ENCODE data around the gene DLG5.

The DLG5 gene

DNA sequence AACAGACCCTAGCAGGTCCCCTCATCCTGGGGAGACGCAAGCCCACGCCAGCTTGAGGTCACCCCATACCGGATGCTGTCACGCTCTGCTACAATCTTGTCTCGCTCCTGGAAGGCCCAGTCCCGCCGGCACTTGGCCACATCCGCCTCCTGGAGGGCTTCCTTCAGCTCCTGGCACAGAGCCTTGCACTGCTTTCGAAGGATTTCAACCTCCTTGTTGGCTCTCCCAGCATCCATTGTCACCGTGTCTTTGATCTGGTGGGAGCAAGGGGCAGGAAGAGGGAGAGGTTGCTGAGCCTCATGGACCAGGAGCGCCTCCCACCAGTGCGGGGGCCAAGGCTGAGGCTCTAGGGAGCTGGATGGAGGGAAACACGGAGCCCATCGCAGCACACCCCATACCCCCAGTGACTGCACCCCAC is 90.9 kb downstream of the DLG5 start:
- DNase-seq (ENCODE audit: low spot score), result no peak
- POLR2A ChIA-PET (ENCODE audit: low non-redundant PET), result no interaction called here
- H3K27ac ChIP-seq, result peak overlapping the region; percentile 29; the same call in 1 of the 2 replicates
- CTCF ChIA-PET, result interaction anchor here (0.6 to 1.0 kb wide), 2 partner anchors 90 to 194 kb away, joined by 3 read pairs; no protein-coding TSS in a partner anchor
- TF ChIP-seq, protein P1, sequence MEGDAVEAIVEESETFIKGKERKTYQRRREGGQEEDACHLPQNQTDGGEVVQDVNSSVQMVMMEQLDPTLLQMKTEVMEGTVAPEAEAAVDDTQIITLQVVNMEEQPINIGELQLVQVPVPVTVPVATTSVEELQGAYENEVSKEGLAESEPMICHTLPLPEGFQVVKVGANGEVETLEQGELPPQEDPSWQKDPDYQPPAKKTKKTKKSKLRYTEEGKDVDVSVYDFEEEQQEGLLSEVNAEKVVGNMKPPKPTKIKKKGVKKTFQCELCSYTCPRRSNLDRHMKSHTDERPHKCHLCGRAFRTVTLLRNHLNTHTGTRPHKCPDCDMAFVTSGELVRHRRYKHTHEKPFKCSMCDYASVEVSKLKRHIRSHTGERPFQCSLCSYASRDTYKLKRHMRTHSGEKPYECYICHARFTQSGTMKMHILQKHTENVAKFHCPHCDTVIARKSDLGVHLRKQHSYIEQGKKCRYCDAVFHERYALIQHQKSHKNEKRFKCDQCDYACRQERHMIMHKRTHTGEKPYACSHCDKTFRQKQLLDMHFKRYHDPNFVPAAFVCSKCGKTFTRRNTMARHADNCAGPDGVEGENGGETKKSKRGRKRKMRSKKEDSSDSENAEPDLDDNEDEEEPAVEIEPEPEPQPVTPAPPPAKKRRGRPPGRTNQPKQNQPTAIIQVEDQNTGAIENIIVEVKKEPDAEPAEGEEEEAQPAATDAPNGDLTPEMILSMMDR (conservative IDR thresholded peaks at IDR 0.05; ENCODE audit: low read depth), result no peak

DNA sequence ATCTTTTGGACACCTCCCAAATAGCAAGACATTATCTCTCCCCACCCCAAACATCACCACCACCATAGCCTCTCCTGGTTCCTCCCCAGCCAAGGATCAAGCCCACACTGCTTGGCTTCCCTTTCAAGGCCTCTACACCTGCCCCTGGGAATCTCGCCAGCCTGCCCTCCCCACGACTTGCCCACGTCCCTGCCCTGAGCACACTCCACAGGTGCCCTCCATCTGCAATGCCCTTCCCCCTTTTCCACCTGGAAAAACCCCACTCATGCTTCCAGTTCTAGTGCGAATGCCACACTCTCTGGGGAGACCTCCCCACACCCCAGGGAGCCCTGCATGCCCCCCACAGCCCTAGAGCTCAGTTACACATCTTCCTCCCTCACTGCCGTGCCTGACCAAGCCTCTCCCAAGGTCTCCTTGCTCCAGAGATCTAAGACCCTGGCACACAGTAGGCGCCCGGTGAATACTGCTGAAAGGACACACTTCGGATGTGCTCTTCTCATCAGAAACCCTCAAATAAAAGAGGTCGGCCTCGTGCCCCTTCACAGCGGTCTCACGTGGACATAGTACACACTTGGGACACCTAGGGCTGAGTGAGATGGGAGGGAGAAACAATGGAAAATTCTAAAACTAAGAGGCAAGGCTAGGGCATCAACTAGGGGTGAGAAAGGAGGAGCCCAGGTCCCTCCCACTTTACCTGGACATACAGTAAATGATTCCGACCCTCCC is 91.4 kb downstream of the DLG5 start:
- no peak for DNase-seq (ENCODE audit: low spot score)
- TF ChIP-seq, protein P1 (conservative IDR thresholded peaks at IDR 0.05; ENCODE audit: low read depth), result no peak
- peak overlapping the region; percentile 29; the same call in 1 of the 2 replicates for H3K27ac ChIP-seq
- CTCF ChIA-PET, result no interaction called here
- POLR2A ChIA-PET (ENCODE audit: low non-redundant PET), result no interaction called here

DNA sequence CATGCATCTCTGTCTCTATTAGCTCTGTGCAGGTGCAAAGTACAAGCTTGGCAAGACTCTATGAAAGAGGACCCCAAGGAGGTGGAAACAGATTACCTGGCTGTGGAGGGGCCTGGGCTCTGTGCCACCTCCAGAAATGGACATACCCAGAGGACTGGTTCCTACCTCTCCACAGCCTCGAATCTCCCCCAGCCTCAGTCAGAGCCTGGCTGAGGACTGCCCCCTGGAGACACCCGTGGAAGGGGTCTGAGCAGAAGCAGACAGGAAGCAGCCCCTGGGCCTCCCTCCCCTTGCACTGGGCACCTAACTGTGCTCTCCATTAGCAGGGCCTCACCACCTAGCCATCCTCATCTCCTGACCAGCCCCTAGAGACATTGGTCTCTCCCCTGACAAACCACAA is 92.0 kb downstream of the DLG5 start:
- TF ChIP-seq, protein P1 (conservative IDR thresholded peaks at IDR 0.05; ENCODE audit: low read depth), result no peak
- H3K27ac ChIP-seq, result peak overlapping the region; percentile 29; the same call in 1 of the 2 replicates
- CTCF ChIA-PET, result interaction anchor here (0.6 kb wide), 1 partner anchor 62 kb away, joined by 4 read pairs; no protein-coding TSS in a partner anchor
- no peak for DNase-seq (ENCODE audit: low spot score)
- POLR2A ChIA-PET (ENCODE audit: low non-redundant PET), result no interaction called here

DNA sequence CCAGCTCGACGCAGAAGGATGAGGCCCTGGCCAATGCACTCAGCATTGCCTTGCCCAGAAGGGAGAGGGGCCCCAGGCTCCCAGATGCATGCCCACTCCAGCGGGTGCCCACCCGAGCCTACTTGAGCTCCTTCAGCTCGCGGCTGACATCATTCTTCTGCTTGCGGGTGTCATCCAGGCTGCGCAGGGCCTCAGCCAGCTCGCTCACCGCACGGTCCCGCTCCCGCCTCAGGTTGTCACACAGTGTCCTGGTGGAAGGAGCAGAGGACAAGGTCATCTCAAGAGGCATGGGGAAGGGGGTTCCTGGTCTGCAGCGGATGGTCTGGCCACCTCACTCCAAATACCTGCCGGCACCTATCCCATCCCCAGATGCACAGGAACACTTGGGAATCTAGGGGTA is 92.8 kb downstream of the DLG5 start:
- POLR2A ChIA-PET (ENCODE audit: low non-redundant PET), result no interaction called here
- TF ChIP-seq, protein P1 (conservative IDR thresholded peaks at IDR 0.05; ENCODE audit: low read depth), result no peak
- H3K27ac ChIP-seq, result peak overlapping the region; percentile 29; the same call in 1 of the 2 replicates
- no peak for DNase-seq (ENCODE audit: low spot score)
- CTCF ChIA-PET, result interaction anchor here (0.6 to 0.7 kb wide), 2 partner anchors 63 to 138 kb away, joined by 3 to 4 read pairs; no protein-coding TSS in a partner anchor

DNA sequence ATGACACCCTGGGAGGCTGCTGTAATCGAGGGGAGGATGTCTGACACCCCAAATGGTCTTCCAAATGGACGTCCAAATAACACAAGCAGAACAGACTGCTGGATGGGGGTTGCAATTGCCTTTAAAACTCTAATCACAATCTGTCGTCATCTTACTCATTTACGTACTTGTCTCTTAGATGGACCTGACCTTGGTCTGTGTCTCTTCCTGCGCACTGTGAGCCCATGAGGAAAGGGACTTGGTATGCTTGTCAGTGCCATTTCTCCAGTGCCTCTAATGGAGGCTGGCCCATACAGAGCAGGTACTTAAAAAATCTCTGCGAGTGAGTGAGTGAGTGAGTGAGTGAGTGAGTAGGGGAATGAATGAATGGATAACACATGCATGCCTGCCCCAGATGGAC is 93.3 kb downstream of the DLG5 start:
- CTCF ChIA-PET, result interaction anchor here (0.7 to 1.3 kb wide), 2 partner anchors 14 to 377 kb away, joined by 4 to 10 read pairs; no protein-coding TSS in a partner anchor
- TF ChIP-seq, protein P1 (conservative IDR thresholded peaks at IDR 0.05; ENCODE audit: low read depth), result no peak
- POLR2A ChIA-PET (ENCODE audit: low non-redundant PET), result no interaction called here
- no peak overlapping the region for H3K27ac ChIP-seq
- no peak for DNase-seq (ENCODE audit: low spot score)

DNA sequence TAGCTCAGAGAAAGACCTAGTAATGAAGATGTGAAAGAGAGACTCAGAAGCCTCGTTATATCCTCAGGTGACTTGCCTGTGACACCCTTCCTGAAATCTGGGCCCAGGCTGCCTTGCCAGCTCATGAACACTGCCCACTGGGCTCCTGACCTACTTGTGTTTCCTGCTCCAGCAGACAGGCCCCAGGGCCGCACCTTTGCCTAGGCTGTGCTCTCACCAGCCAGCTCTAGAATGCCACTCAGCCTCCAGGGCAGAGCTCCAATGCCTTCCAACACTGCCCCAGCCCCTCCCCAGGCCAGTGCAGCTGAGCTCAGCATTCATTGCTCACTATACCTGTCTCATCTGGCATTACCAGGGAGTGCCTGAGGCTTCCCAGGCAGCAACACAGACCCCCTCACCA is 94.3 kb downstream of the DLG5 start:
- DNase-seq (ENCODE audit: low spot score), result no peak
- ChIA-PET POLR2A (ENCODE audit: low non-redundant PET) (no interaction called here), CTCF (interaction anchor here (0.7 to 1.3 kb wide), 2 partner anchors 15 to 376 kb away, joined by 4 to 10 read pairs; no protein-coding TSS in a partner anchor)
- H3K27ac ChIP-seq, result peak overlapping the region; percentile 56
- TF ChIP-seq, protein P1 (conservative IDR thresholded peaks at IDR 0.05; ENCODE audit: low read depth), result no peak
